ENCODE measurements around the gene CCDC174.

Gene CCDC174

GRCh38 chr3:14706096-14706495 is 54.5 kb downstream of the CCDC174 start:
- no peak for DNase-seq

GRCh38 chr3:14716591-14716990 is 65.0 kb downstream of the CCDC174 start:
- DNase-seq: no peak

- no peak for DNase-seq
Observed at GRCh38 chr3:14717307-14717706, 65.7 kb downstream of the CCDC174 start.

- DNase-seq: no peak
Observed at GRCh38 chr3:14718539-14718938, 67.0 kb downstream of the CCDC174 start.

GRCh38 chr3:14719006-14719405 is 67.4 kb downstream of the CCDC174 start:
- no peak for DNase-seq

- DNase-seq: no peak
Observed at GRCh38 chr3:14721126-14721864, 69.7 kb downstream of the CCDC174 start.
